Small intestine (tissue), 7 donors: Measurements from ENCODE around the gene SLF1. TPM values are rescaled to one million over a fixed set of nuclear protein-coding genes. Genes with fewer than 3 reads are reported as not detected.

ENCODE experiments used
- DNase-seq, 2 donors: peaks; one replicate each; pipeline versions ENCODE4 v3.0.0 to v3.0.0-alpha.2; 2013
- FAIRE-seq: peaks from 2 replicates; lab custom pipeline; 2012; peaks lifted over from hg19 to GRCh38; lab: Jason Lieb, UNC
- H3K27ac ChIP-seq, 3 donors: one replicate each; pipeline ENCODE4 v1.5.1; 2013; ENCODE audit warnings: low read length in 2 of 3, mild to moderate bottlenecking in 2 of 3, control low read depth in 1 of 3, inconsistent platforms in 1 of 3, low read depth in 1 of 3, moderate library complexity in 1 of 3
- H3K27me3 ChIP-seq, 3 donors: one replicate each; pipeline ENCODE4 v1.6.1; 2013; ENCODE audit warnings: low read length in 3 of 3, inconsistent platforms in 1 of 3; ENCODE audit not compliant: control insufficient read depth in 3 of 3, insufficient read depth in 3 of 3
- H3K36me3 ChIP-seq, 3 donors: one replicate each; pipeline ENCODE4 v1.6.1; 2013; ENCODE audit warnings: low read length in 3 of 3, inconsistent platforms in 1 of 3, low read depth in 1 of 3, mild to moderate bottlenecking in 1 of 3, moderate library complexity in 1 of 3; ENCODE audit not compliant: control insufficient read depth in 3 of 3, insufficient read depth in 2 of 3
- H3K4me1 ChIP-seq, 3 donors: one replicate each; pipeline ENCODE4 v1.6.1; 2013; ENCODE audit warnings: low read length in 2 of 3, inconsistent platforms in 1 of 3, low read depth in 1 of 3, mild to moderate bottlenecking in 1 of 3, moderate library complexity in 1 of 3; ENCODE audit not compliant: control insufficient read depth in 3 of 3, insufficient read depth in 2 of 3
- H3K4me3 ChIP-seq, 3 donors: one replicate each; pipeline ENCODE4 v1.5.1; 2013; ENCODE audit warnings: low read length in 3 of 3, control low read depth in 1 of 3, inconsistent platforms in 1 of 3, low read depth in 1 of 3, mild to moderate bottlenecking in 1 of 3, moderate library complexity in 1 of 3
- H3K9me3 ChIP-seq, 2 donors: one replicate each; pipeline ENCODE4 v1.6.1; 2013; ENCODE audit warnings: low read depth in 1 of 2, low read length in 1 of 2; ENCODE audit not compliant: control insufficient read depth in 2 of 2, insufficient read depth in 1 of 2
- WGBS, 3 donors: extraction: QIAGEN DNeasy Blood & Tissue Kit; methylation state at CpG; one replicate each; pipeline ENCODE4 v1.1.7; 2013; 5-methylcytosine and 5-hydroxymethylcytosine counted together
- polyA plus RNA-seq, 4 donors: library from polyadenylated mRNA; stranded (reverse) in 3 of 4; unstranded in 1 of 4; fragments of 200-250 nt in 3 of 4; fragments of 120-200 nt in 1 of 4; gene quantifications; one replicate each; pipeline versions ENCODE4 v1.2.1 to v1.2.3, GENCODE V29; 2013
- donor health status: healthy with polysubstance abuse.
- donor health status: control.
- donor health status: control.
- donor health status: Bipolar disorder and iron deficiency.
- donor health status: healthy.

SLF1 gene
- polyA plus RNA-seq, 4 donors: 3.3 to 7.9 (median 5.5) TPM

DNA sequence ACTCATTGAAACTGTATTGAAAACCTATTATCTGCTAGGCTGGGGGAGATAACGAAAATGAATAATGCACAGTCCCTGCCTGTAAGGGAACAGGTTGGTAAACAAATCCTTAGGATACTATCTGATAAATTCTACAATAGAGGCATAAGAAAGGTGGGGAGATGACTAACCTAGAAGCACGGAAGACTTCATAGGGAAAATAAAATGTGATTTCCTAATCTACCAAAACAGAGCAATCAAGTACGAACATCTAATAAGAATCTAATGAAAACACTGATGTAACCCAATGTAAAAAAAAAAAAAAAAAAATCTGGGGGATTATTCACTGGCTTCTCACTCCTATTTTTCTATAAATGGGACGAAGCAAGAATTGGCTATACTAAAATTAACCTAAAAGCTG lies 124.4 kb downstream of the SLF1 start:
- DNase-seq (no peak), FAIRE-seq (no peak)
- WGBS, 3 donors: 45 to 72% (median 63%) methylated on average over 4 of the region's 4 CpGs
- no peaks in the 10 kb centered on the region for H3K9me3 ChIP-seq
- no peaks in the 10 kb centered on the region for H3K4me1 ChIP-seq
- H3K4me3 ChIP-seq: no peak overlapping the region
- H3K27me3 ChIP-seq: peaks cover 0 to 3% (median 0%) of the 10 kb centered on the region in 3 donors
- no peaks in the 10 kb centered on the region for H3K36me3 ChIP-seq
- H3K27ac ChIP-seq: no peak overlapping the region

GRCh38 chr5:94744906-94745305 lies 126.4 kb downstream of the SLF1 start:
- no peak overlapping the region for H3K4me3 ChIP-seq
- no peak for FAIRE-seq
- 89 to 95% (median 93%) methylated on average over 2 of the region's 2 CpGs for WGBS, 3 donors
- no peaks in the 10 kb centered on the region for H3K27me3 ChIP-seq
- no peak overlapping the region for H3K27ac ChIP-seq
- no peaks in the 10 kb centered on the region for H3K9me3 ChIP-seq
- no peaks in the 10 kb centered on the region for H3K4me1 ChIP-seq
- DNase-seq: no peak
- H3K36me3 ChIP-seq: no peaks in the 10 kb centered on the region

DNA sequence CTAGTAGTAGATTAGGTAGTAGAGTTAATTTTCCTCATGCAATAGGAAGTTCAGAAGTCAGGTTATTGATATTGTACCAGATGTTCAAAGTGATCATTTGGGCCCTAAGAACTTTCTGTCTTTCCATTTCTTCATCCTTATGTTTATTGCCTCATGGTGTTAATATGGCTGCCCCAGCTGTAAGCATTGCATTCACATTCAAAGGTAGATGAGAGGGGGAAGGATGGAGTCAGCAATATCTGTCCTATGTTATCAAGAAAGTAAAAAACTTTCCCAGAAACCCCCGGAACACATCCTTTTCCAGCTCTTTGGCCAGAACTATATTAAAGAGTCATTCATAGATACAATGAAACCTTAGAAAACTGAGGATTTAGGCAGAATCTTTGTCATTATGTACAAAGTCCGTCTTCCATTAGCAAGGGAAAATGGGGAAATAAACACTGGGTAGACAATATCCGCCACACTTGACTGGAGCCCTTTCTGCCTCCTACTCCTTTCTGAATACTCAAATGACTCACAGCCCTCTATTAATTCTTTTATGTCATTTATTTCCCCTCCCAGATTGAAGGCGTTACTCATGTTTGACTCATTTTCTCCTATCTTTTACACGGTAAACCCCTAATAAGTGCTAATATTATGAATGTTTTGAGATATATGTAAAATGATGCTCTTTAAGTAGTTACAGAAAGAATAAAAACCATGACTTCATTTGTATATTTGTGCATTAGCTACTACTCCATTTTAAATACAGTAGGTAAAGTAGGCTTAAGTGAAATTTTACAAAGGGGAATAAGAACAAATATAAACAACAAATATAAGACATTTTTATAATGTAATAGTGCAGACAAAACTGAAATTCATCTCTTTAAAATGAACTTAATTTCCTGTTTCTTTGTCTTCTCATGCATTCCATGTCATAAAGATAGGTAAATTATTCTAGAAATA lies 127.6 kb downstream of the SLF1 start:
- H3K4me3 ChIP-seq: no peak overlapping the region
- DNase-seq (no peak), FAIRE-seq (no peak)
- no peaks in the 10 kb centered on the region for H3K27me3 ChIP-seq
- 59 to 69% (median 61%) methylated on average over 5 of the region's 5 CpGs for WGBS, 3 donors
- H3K9me3 ChIP-seq: no peaks in the 10 kb centered on the region
- H3K36me3 ChIP-seq: no peaks in the 10 kb centered on the region
- no peaks in the 10 kb centered on the region for H3K4me1 ChIP-seq
- no peak overlapping the region for H3K27ac ChIP-seq

DNA sequence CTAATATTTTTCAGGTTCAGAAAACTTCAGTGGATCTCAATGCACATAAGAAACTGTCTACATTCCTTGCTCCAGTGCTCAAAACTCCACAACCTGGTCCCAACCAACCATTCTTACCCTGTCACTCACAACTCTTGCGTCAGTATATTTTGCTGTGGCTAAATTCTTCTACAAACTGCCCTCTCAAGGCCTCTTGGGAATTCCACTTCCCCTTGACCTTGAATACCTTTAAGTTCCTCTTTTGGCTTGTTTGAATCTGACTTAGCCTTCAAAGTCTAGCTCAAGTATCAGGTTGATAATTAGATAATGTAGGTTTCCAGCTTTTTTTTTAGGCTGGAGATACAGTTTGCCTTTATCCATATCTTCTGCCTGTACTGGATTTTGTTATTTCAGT lies 128.3 kb downstream of the SLF1 start:
- no peak for DNase-seq
- FAIRE-seq: no peak
- no peaks in the 10 kb centered on the region for H3K4me1 ChIP-seq
- no peaks in the 10 kb centered on the region for H3K9me3 ChIP-seq
- no peaks in the 10 kb centered on the region for H3K27me3 ChIP-seq
- no peak overlapping the region for H3K4me3 ChIP-seq
- H3K36me3 ChIP-seq: no peaks in the 10 kb centered on the region
- no peak overlapping the region for H3K27ac ChIP-seq
- WGBS, 3 donors: 76 to 83% (median 82%) methylated on average over 1 of the region's 1 CpG

Other genes with a start within 250 kb of the SLF1 start
- 1 to 10 TPM in 1 of 4 donors, under 1 TPM in 3; 0.51 to 2.6 (median 0.61) TPM for gene KIAA0825, start 65 bp upstream of the SLF1 start, polyA plus RNA-seq